BJ (cell line): ENCODE results near the gene CCL11. TPM values are rescaled to one million over a fixed set of nuclear protein-coding genes. Genes with fewer than 3 reads are reported as not detected.

ENCODE experiments used
- CTCF ChIA-PET: fragments of 350-600 bp; formaldehyde crosslinking; extraction: SDS; loops from one replicate; lab custom pipeline; 2021; ENCODE audit warnings: antibody characterized with exemption, inconsistent platforms; lab: Yijun Ruan, JAX
- POLR2A ChIA-PET: fragments of 300-600 bp; sonication (Branson Sonifier 250); formaldehyde crosslinking; extraction: SDS; loops from one replicate; lab custom pipeline; 2021; ENCODE audit warnings: antibody characterized with exemption; lab: Charles Lee
- DNase-seq: peaks from one replicate; pipeline ENCODE4 v3.0.0-alpha.2; 2011; ENCODE audit warnings: low read depth
- H3K27me3 ChIP-seq: 2 replicates; pipeline ENCODE4 v1.6.0; 2011; ENCODE audit warnings: low read length; ENCODE audit not compliant: control insufficient read depth, insufficient read depth
- H3K36me3 ChIP-seq: 2 replicates; pipeline ENCODE4 v1.5.1; 2011; ENCODE audit warnings: low read length; ENCODE audit not compliant: control insufficient read depth, insufficient read depth
- H3K4me3 ChIP-seq: 2 replicates; pipeline ENCODE4 v1.5.1; 2011; ENCODE audit warnings: low read depth, mild to moderate bottlenecking, control low read depth, low read length
- CTCF ChIP-seq: IDR thresholded peaks from 2 replicates; pipeline ENCODE4 v1.5.1; 2011; ENCODE audit warnings: low read depth, mild to moderate bottlenecking, control low read depth, inconsistent platforms, low read length, moderate library complexity; ENCODE audit not compliant: insufficient read depth
- polyA plus RNA-seq: library from polyadenylated mRNA; depleted of rRNA; stranded (reverse); fragments of >200 nt; gene quantifications from 2 replicates; pipeline ENCODE4 v1.2.3, GENCODE V29; 2011

Gene CCL11
- polyA plus RNA-seq, 1 experiment = 0.55 TPM

DNA sequence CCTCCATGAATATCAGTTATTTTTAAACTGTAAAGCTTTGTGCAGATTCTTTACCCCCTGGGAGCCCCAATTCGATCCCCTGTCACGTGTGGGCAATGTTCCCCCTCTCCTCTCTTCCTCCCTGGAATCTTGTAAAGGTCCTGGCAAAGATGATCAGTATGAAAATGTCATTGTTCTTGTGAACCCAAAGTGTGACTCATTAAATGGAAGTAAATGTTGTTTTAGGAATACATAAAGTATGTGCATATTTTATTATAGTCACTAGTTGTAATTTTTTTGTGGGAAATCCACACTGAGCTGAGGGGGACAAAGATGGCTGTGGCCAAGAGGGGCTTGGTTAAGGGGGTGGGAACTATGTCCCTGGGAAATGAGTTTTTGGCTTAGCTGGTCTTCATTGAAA is 2.3 kb downstream of the CCL11 start:
- ChIA-PET CTCF (interaction anchor here (1.3 kb wide), 1 partner anchor 74 kb away, joined by 4 read pairs; no protein-coding TSS in a partner anchor), POLR2A (no interaction called here)
- Histone ChIP-seq H3K4me3 (no peak overlapping the region), H3K36me3 (no peaks in the 10 kb centered on the region), H3K27me3 (peaks cover 10% of the 10 kb centered on the region)
- no peak for DNase-seq
- TF ChIP-seq CTCF = no peak

- CTCF ChIA-PET = interaction anchor here (0.6 to 1.0 kb wide), 2 partner anchors 23 to 71 kb away, joined by 3 read pairs; no protein-coding TSS in a partner anchor
- H3K36me3 ChIP-seq = no peaks in the 10 kb centered on the region
- POLR2A ChIA-PET = no interaction called here
- H3K4me3 ChIP-seq = no peak overlapping the region
- no peak for TF ChIP-seq CTCF
- peaks cover 8% of the 10 kb centered on the region for H3K27me3 ChIP-seq
- no peak for DNase-seq
Observed at GRCh38 chr17:34290586-34290985, 5.0 kb downstream of the CCL11 start.

- ChIA-PET POLR2A (no interaction called here), CTCF (no interaction called here)
- no peak for DNase-seq
- Histone ChIP-seq H3K36me3 (no peaks in the 10 kb centered on the region), H3K27me3 (peaks cover 3% of the 10 kb centered on the region), H3K4me3 (no peak overlapping the region)
- no peak for TF ChIP-seq CTCF
Observed at GRCh38 chr17:34291721-34292348, 6.3 kb downstream of the CCL11 start.

DNA sequence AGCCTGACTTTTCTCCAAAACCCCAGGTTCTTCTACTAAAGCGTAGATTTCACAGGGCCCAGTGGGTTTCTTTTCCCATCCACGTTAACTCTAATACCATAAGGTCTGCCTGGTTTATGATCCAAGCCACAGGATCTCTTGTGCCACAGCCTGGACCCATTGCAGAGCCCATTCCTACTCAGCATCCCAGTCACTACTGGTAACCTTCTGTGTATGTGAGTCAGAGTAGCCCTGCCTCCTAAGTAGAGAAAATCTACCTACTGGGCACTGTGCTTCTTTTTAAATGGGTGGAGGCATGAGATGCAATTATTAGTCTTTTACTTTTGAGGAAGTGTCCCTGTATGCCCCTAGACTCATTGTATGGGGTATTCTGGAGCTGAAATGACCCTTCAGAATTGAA is 13.5 kb downstream of the CCL11 start:
- no peak for DNase-seq
- ChIA-PET POLR2A (no interaction called here), CTCF (interaction anchor here (4.2 to 13.6 kb wide), 2 partner anchors 62 to 97 kb away, joined by 39 to 176 read pairs; partner anchors contain the start of gene CCL1)
- no peaks in the 10 kb centered on the region for H3K27me3 ChIP-seq
- H3K4me3 ChIP-seq = no peak overlapping the region
- no peaks in the 10 kb centered on the region for H3K36me3 ChIP-seq
- TF ChIP-seq CTCF = no peak

GRCh38 chr17:34299956-34300577 is 14.5 kb downstream of the CCL11 start:
- POLR2A ChIA-PET = no interaction called here
- TF ChIP-seq CTCF = no peak
- H3K4me3 ChIP-seq = no peak overlapping the region
- DNase-seq = peak; percentile 72
- no peaks in the 10 kb centered on the region for H3K27me3 ChIP-seq
- CTCF ChIA-PET = interaction anchor here (0.7 to 13.6 kb wide), 6 partner anchors 16 to 108 kb away, joined by 3 to 176 read pairs (median 3); partner anchors contain the start of gene CCL1
- no peaks in the 10 kb centered on the region for H3K36me3 ChIP-seq
